ENCODE results near the gene FBXW10.
"Not testable (repeated sequence)": the region's sequence is repeated elsewhere in the genome, so short reads cannot be mapped to it uniquely, and the experiment has no call there.

The FBXW10 gene

DNA sequence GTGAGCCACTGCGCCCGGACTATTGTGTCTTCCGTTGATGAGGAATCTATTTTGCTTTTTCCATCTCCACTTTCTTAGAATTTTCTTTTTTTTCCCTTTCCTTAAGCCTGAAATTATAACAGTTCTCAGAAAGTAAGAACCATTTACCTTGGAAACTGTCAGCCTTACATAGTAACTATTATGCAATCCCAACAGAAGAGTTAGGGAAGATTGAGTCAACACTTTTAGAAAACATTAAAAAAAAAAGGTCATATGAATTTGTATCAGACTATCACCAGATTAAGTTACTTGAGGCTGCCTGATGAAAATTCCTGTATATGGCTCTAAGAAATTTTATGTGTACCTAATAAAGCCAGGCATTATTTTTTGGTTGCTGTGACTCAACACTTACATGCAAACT, 35.6 kb upstream of the FBXW10 start:
- H3K9me3 ChIP-seq (ENCODE audit: insufficient read depth, low read depth, low read length); H3K79me1 ChIP-seq (ENCODE audit: low read length); H3K27ac ChIP-seq (ENCODE audit: low read depth, low read length); H3K18ac ChIP-seq (ENCODE audit: low read length); H3K4me1 ChIP-seq (ENCODE audit: control insufficient read depth in 1 of 2, insufficient read depth in 2 of 2, low read length in 2 of 2); DNase-seq; H3K27me3 ChIP-seq (ENCODE audit: insufficient read depth, low read length); H4K12ac ChIP-seq (ENCODE audit: low read depth, low read length); H4K8ac ChIP-seq (ENCODE audit: low read depth, low read length); H2AK5ac ChIP-seq (ENCODE audit: low read length); H2BK120ac ChIP-seq (ENCODE audit: insufficient read depth, low read length, poor library complexity); H3K9ac ChIP-seq (ENCODE audit: low read length); H3K4me2 ChIP-seq (ENCODE audit: low read length); H2BK5ac ChIP-seq (ENCODE audit: low read depth, low read length, poor library complexity); H3K4ac ChIP-seq (ENCODE audit: low read depth, low read length); H3K14ac ChIP-seq (ENCODE audit: low read length); H3K23ac ChIP-seq (ENCODE audit: low read length); H4K91ac ChIP-seq (ENCODE audit: low read depth, low read length); H3K4me3 ChIP-seq (ENCODE audit: low read depth, low read length); H2BK12ac ChIP-seq (ENCODE audit: low read length); H3K79me2 ChIP-seq (ENCODE audit: control insufficient read depth, insufficient read depth, low read length, poor library complexity); H3K36me3 ChIP-seq (ENCODE audit: control insufficient read depth in 1 of 2, insufficient read depth in 2 of 2, low read length in 2 of 2); H2AFZ ChIP-seq (ENCODE audit: insufficient read depth, low read length, poor library complexity): not testable (repeated sequence)
- no CpG with 5 or more reads among the region's 3 CpGs for WGBS (ENCODE audit: extremely low coverage, insufficient coverage, insufficient read length)

DNA sequence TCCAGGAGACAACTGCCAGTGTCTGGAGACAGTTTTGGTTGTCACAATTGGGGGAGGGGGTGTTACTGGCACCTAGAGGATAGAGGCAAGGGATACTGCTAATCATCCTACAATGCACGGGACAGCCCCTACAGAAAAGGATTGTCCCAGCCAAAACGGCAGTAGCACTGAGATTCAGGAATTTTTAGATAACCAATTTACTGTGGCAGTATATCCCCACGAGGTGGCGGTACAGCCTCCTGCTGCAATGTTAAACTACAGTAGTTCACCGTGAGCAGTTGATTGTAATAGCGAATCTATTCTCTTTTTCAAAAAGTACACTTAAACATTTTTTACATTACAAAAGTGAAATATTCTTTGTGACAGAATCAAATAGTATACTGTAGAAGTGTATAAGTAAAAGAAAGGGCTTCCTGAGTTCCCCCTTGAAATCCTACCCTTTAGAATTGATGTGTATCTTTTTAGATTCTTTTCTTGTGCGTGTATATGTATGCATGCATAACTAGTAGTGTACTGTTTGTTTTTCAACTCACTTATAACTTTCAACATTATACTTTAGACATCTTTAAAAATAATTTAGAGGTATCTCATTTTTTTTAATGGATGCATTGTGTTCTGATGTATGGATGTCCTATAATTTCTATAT, 31.4 kb upstream of the FBXW10 start:
- not testable (repeated sequence) for H3K79me2 ChIP-seq (ENCODE audit: control insufficient read depth, insufficient read depth, low read length, poor library complexity); H3K9ac ChIP-seq (ENCODE audit: low read length); H3K9me3 ChIP-seq (ENCODE audit: insufficient read depth, low read depth, low read length); H2BK120ac ChIP-seq (ENCODE audit: insufficient read depth, low read length, poor library complexity); H3K4me3 ChIP-seq (ENCODE audit: low read depth, low read length); H2BK12ac ChIP-seq (ENCODE audit: low read length); H3K23ac ChIP-seq (ENCODE audit: low read length); H2AFZ ChIP-seq (ENCODE audit: insufficient read depth, low read length, poor library complexity); H3K36me3 ChIP-seq (ENCODE audit: control insufficient read depth in 1 of 2, insufficient read depth in 2 of 2, low read length in 2 of 2); H3K4me1 ChIP-seq (ENCODE audit: control insufficient read depth in 1 of 2, insufficient read depth in 2 of 2, low read length in 2 of 2); H3K27ac ChIP-seq (ENCODE audit: low read depth, low read length); H4K8ac ChIP-seq (ENCODE audit: low read depth, low read length); H3K4ac ChIP-seq (ENCODE audit: low read depth, low read length); H2BK5ac ChIP-seq (ENCODE audit: low read depth, low read length, poor library complexity); H3K79me1 ChIP-seq (ENCODE audit: low read length); H4K12ac ChIP-seq (ENCODE audit: low read depth, low read length); H2AK5ac ChIP-seq (ENCODE audit: low read length); H3K4me2 ChIP-seq (ENCODE audit: low read length); H3K27me3 ChIP-seq (ENCODE audit: insufficient read depth, low read length); H3K18ac ChIP-seq (ENCODE audit: low read length); H4K91ac ChIP-seq (ENCODE audit: low read depth, low read length); H3K14ac ChIP-seq (ENCODE audit: low read length)
- WGBS (ENCODE audit: extremely low coverage, insufficient coverage, insufficient read length): no CpG with 5 or more reads among the region's 7 CpGs
- DNase-seq: peak; percentile 46 to 82

DNA sequence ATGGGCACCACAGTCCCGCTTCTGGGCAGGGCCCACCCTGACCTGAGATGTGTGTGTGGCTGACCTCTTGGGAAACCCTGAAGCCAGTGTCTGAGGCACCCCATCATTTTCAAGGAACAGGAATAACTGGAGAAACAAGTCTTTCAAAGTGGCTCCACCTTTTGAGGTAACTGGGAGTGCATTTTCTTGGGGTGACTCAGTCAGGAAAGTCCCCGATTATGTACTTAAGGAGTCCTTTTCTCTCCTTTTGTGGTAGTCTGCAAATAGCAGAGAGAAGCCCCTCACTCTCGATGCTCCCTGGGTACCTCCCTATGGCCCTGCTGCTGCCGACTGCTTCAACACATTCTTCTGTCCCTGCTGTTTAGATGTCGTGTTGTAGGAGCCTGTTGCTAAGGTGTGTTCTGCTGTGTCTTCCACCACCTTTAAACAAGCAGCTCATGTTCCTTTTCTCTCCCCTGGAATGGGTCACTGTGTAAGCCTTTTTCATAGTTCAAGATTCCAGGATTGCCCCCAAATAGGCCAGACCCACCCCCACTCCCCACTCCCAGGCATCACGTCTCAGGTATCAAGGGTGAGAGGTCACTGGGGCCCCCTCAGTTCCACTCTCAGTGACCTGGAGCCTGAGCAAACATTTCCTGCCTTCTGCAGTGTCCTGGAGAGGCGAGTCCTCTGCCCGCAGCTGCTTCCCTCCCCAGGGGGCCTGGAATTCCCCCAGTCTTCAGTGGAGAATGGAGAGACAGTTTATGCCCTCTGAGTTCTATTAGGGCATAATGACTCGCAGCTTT, 25.0 kb upstream of the FBXW10 start:
- H3K9me3 ChIP-seq (ENCODE audit: insufficient read depth, low read depth, low read length); H3K4ac ChIP-seq (ENCODE audit: low read depth, low read length); H3K9ac ChIP-seq (ENCODE audit: low read length); H3K4me3 ChIP-seq (ENCODE audit: low read depth, low read length); H3K27me3 ChIP-seq (ENCODE audit: insufficient read depth, low read length); H3K23ac ChIP-seq (ENCODE audit: low read length); H4K12ac ChIP-seq (ENCODE audit: low read depth, low read length); H3K4me1 ChIP-seq (ENCODE audit: control insufficient read depth in 1 of 2, insufficient read depth in 2 of 2, low read length in 2 of 2); H2AK5ac ChIP-seq (ENCODE audit: low read length); H3K79me2 ChIP-seq (ENCODE audit: control insufficient read depth, insufficient read depth, low read length, poor library complexity); H2BK12ac ChIP-seq (ENCODE audit: low read length); H2BK5ac ChIP-seq (ENCODE audit: low read depth, low read length, poor library complexity); H3K36me3 ChIP-seq (ENCODE audit: control insufficient read depth in 1 of 2, insufficient read depth in 2 of 2, low read length in 2 of 2); H3K14ac ChIP-seq (ENCODE audit: low read length); H3K79me1 ChIP-seq (ENCODE audit: low read length): not testable (repeated sequence)
- H4K8ac ChIP-seq (ENCODE audit: low read depth, low read length): peak overlapping the region; percentile 77
- H3K27ac ChIP-seq (ENCODE audit: low read depth, low read length): peak overlapping the region; percentile 69
- H2BK120ac ChIP-seq (ENCODE audit: insufficient read depth, low read length, poor library complexity): peak overlapping the region; percentile 76
- H4K91ac ChIP-seq (ENCODE audit: low read depth, low read length): peak overlapping the region; percentile 47
- peak overlapping the region; percentile 28 for H2AFZ ChIP-seq (ENCODE audit: insufficient read depth, low read length, poor library complexity)
- WGBS (ENCODE audit: extremely low coverage, insufficient coverage, insufficient read length): no CpG with 5 or more reads among the region's 9 CpGs
- peak; percentile 68 to 75 for DNase-seq
- peak overlapping the region; percentile 75 for H3K18ac ChIP-seq (ENCODE audit: low read length)
- H3K4me2 ChIP-seq (ENCODE audit: low read length): peak overlapping the region; percentile 34

DNA sequence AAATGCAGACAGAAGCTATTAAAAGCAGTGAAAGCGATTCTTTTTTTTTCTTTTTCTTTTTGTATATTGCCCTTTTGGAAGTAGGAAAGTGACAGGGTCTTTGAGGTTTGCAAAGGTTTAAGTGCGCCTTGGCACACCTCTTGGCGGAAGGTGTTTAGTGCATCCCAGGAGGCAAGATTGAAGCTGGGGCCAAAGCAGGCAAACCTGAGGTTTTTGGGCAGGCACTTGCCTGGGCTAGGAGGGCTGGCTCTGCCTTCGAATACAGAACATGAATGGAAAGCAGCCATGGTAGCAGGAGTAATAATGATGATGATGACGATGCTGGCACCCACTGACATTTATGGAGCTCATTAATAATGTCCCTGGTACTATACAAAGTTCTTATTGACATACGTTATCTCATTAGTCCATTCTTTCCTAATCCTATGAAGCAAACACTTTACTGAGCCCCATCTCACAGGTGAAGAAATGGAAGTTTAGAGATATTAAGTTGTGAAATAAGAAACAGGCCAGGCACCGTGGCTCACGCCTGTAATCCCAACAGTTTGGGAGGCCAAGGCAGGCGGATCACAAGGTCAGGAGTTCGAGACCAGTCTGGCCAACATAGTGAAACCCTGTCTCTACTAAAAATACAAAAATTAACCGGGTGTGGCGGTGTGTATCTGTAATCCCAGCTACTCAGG, 24.3 kb upstream of the FBXW10 start:
- peak overlapping the region; percentile 62 for H4K91ac ChIP-seq (ENCODE audit: low read depth, low read length)
- peak overlapping the region; percentile 76 for H2BK120ac ChIP-seq (ENCODE audit: insufficient read depth, low read length, poor library complexity)
- not testable (repeated sequence) for H3K14ac ChIP-seq (ENCODE audit: low read length); H3K79me2 ChIP-seq (ENCODE audit: control insufficient read depth, insufficient read depth, low read length, poor library complexity); H3K9ac ChIP-seq (ENCODE audit: low read length); H2AK5ac ChIP-seq (ENCODE audit: low read length); H2AFZ ChIP-seq (ENCODE audit: insufficient read depth, low read length, poor library complexity); H4K8ac ChIP-seq (ENCODE audit: low read depth, low read length); H3K4me3 ChIP-seq (ENCODE audit: low read depth, low read length); H2BK5ac ChIP-seq (ENCODE audit: low read depth, low read length, poor library complexity); H3K4ac ChIP-seq (ENCODE audit: low read depth, low read length); H3K79me1 ChIP-seq (ENCODE audit: low read length); DNase-seq; H3K4me2 ChIP-seq (ENCODE audit: low read length); H3K23ac ChIP-seq (ENCODE audit: low read length); H4K12ac ChIP-seq (ENCODE audit: low read depth, low read length); H3K9me3 ChIP-seq (ENCODE audit: insufficient read depth, low read depth, low read length); H3K4me1 ChIP-seq (ENCODE audit: control insufficient read depth in 1 of 2, insufficient read depth in 2 of 2, low read length in 2 of 2); H3K36me3 ChIP-seq (ENCODE audit: control insufficient read depth in 1 of 2, insufficient read depth in 2 of 2, low read length in 2 of 2); H3K18ac ChIP-seq (ENCODE audit: low read length); H3K27me3 ChIP-seq (ENCODE audit: insufficient read depth, low read length)
- H2BK12ac ChIP-seq (ENCODE audit: low read length): peak overlapping the region; percentile 91
- H3K27ac ChIP-seq (ENCODE audit: low read depth, low read length): peak overlapping the region; percentile 69
- no CpG with 5 or more reads among the region's 12 CpGs for whole genome bisulfite sequencing (ENCODE audit: extremely low coverage, insufficient coverage, insufficient read length)

All from trophoblast cell (in vitro differentiated cells and primary cell).